ENCODE results near the gene NAA25. TPM values are rescaled to one million over a fixed set of nuclear protein-coding genes. Genes with fewer than 3 reads are reported as not detected.
A peak's percentile ranks its signal among the peaks of the same experiment; 100 is the strongest.

The NAA25 gene
- total and polyA plus RNA-seq, 2 of the 4 experiments (the other 2 are of a cell fraction) = 10.3 to 25.5 TPM

DNA sequence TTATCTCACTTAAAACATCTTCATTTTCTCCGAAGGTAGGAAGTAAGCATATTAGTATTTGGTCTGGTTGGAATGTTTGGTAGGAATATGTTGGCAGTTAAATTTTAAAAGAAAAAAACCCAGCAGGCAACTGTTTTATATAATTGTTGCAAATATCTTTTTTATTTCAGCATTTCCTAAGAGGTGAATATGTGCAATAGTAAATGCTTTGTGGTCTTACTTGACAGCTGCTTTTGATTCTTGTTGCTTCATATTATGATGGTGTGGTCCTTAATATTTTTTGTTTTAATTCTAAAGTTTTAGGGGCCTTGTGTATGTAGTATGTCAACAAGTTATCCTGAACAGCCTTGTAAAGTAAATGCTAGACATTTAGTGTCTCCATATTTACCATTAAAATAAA is 23.1 kb upstream of the NAA25 start:
- no peak overlapping the region for H4K8ac ChIP-seq (ENCODE audit: low read depth in 2 of 2, low read length in 2 of 2)
- ATAC-seq (ENCODE audit: low read depth) (no peak), DNase-seq (no peak)
- H3K79me1 ChIP-seq (ENCODE audit: low read depth in 1 of 2, low read length in 2 of 2) = peaks cover 19 to 66% of the 10 kb centered on the region in 2 experiments
- no peak overlapping the region for H4K5ac ChIP-seq (ENCODE audit: low read depth, low read length)
- in situ Hi-C loops (cut with MboI; ENCODE audit: low sequenced_read_pairs) (no loop called here), dilution Hi-C loops (cut with HindIII; ENCODE audit: low sequenced_read_pairs, unreplicated experiment) (no loop called here), intact Hi-C loops (cut with micrococcal nuclease) (loop anchor here (10.0 kb wide), 1 partner anchor 87 kb away; no protein-coding TSS in a partner anchor)
- H3K14ac ChIP-seq (replicated peaks; ENCODE audit: low read depth, low read length) = no peak overlapping the region
- H3K4me1 ChIP-seq (ENCODE audit: control insufficient read depth, insufficient read depth, low read length) = peaks cover 8% of the 10 kb centered on the region
- H3K27me3 ChIP-seq (ENCODE audit: control insufficient read depth, insufficient read depth, low read length) = no peaks in the 10 kb centered on the region
- H3K56ac ChIP-seq (ENCODE audit: extremely low read depth, insufficient read depth, low read length) = no peak overlapping the region
- peak overlapping the region; percentile 30; the same call in 1 of the 2 replicates for H3K4me2 ChIP-seq (ENCODE audit: low read depth, low read length)
- H3K9ac ChIP-seq (ENCODE audit: low read depth, low read length) = no peak overlapping the region
- TF ChIP-seq NFE2L2 (IDR thresholded peaks at IDR 0.05; ENCODE audit: low read depth, low read length) (no peak), RCOR1 (IDR thresholded peaks at IDR 0.05; ENCODE audit: insufficient replicate concordance, low read length) (no peak), POLR2A (IDR thresholded peaks at IDR 0.05; ENCODE audit: low read depth, low read length) (no peak), RAD21 (IDR thresholded peaks at IDR 0.05; ENCODE audit: low read length) (no peak), CHD1 (IDR thresholded peaks at IDR 0.05; ENCODE audit: low read depth, low read length) (no peak), FOS (IDR thresholded peaks at IDR 0.05; ENCODE audit: low read depth, low read length) (no peak), BHLHE40 (IDR thresholded peaks at IDR 0.05; ENCODE audit: low read depth, low read length) (no peak), MXI1 (IDR thresholded peaks at IDR 0.05; ENCODE audit: borderline replicate concordance, low read depth, low read length) (no peak)
- TF ChIP-seq, protein P1, sequence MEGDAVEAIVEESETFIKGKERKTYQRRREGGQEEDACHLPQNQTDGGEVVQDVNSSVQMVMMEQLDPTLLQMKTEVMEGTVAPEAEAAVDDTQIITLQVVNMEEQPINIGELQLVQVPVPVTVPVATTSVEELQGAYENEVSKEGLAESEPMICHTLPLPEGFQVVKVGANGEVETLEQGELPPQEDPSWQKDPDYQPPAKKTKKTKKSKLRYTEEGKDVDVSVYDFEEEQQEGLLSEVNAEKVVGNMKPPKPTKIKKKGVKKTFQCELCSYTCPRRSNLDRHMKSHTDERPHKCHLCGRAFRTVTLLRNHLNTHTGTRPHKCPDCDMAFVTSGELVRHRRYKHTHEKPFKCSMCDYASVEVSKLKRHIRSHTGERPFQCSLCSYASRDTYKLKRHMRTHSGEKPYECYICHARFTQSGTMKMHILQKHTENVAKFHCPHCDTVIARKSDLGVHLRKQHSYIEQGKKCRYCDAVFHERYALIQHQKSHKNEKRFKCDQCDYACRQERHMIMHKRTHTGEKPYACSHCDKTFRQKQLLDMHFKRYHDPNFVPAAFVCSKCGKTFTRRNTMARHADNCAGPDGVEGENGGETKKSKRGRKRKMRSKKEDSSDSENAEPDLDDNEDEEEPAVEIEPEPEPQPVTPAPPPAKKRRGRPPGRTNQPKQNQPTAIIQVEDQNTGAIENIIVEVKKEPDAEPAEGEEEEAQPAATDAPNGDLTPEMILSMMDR (conservative IDR thresholded peaks at IDR 0.05; ENCODE audit: low read depth, low read length) = no peak
- TF ChIP-seq, protein P2, sequence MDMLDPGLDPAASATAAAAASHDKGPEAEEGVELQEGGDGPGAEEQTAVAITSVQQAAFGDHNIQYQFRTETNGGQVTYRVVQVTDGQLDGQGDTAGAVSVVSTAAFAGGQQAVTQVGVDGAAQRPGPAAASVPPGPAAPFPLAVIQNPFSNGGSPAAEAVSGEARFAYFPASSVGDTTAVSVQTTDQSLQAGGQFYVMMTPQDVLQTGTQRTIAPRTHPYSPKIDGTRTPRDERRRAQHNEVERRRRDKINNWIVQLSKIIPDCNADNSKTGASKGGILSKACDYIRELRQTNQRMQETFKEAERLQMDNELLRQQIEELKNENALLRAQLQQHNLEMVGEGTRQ (IDR thresholded peaks at IDR 0.05; ENCODE audit: low read depth, low read length) = no peak
- peak overlapping the region; percentile 41 for H2BK5ac ChIP-seq (ENCODE audit: low read depth, low read length, poor library complexity, severe bottlenecking)
- H2BK120ac ChIP-seq (ENCODE audit: low read depth, low read length) = no peak overlapping the region
- H3K4me3 ChIP-seq (ENCODE audit: insufficient read depth, low read depth, low read length) = no peak overlapping the region
- H3K9me3 ChIP-seq (ENCODE audit: control insufficient read depth, insufficient read depth, low read length) = no peaks in the 10 kb centered on the region
- CTCF ChIA-PET = interaction anchor here (0.6 to 1.0 kb wide), 2 partner anchors 9 to 52 kb away, joined by 3 read pairs; no protein-coding TSS in a partner anchor
- BruUV-seq (replicated peaks) = no TSS peak
- no peak overlapping the region for H2AK9ac ChIP-seq (replicated peaks; ENCODE audit: low read depth, low read length, poor library complexity)
- no peak overlapping the region for H2BK15ac ChIP-seq (ENCODE audit: low read depth, low read length)
- no peak overlapping the region for H2AK5ac ChIP-seq (ENCODE audit: low read depth, low read length)
- POLR2A ChIA-PET (ENCODE audit: unreplicated experiment) = interaction anchor here (0.6 kb wide), 1 partner anchor 187 kb away, joined by 10 read pairs; no protein-coding TSS in a partner anchor
- no peak overlapping the region for H2BK20ac ChIP-seq (ENCODE audit: low read depth, low read length)
- H3K18ac ChIP-seq (ENCODE audit: low read depth, low read length) = no peak overlapping the region
- no peak overlapping the region for H4K91ac ChIP-seq (ENCODE audit: insufficient read depth, low read depth, low read length)
- H4K20me1 ChIP-seq (ENCODE audit: insufficient read depth, low read length) = peaks cover 4% of the 10 kb centered on the region; the same call in 1 of the 2 replicates
- no CpG with 5 or more reads among the region's 1 CpG for WGBS, 2 experiments (ENCODE audit: extremely low coverage in 2 of 2, insufficient read length in 1 of 2)
- H2AFZ ChIP-seq (replicated peaks; ENCODE audit: low read length, poor library complexity) = no peak overlapping the region
- no peak overlapping the region for H3K4ac ChIP-seq (ENCODE audit: low read depth, low read length)
- H3K9me1 ChIP-seq (ENCODE audit: insufficient read depth, low read length) = peaks cover 12% of the 10 kb centered on the region; the same call in 1 of the 2 replicates
- peaks cover 31% of the 10 kb centered on the region for H3K36me3 ChIP-seq (ENCODE audit: control insufficient read depth, insufficient read depth, low read length)
- H3K27ac ChIP-seq (ENCODE audit: insufficient read depth, low read length) = no peak overlapping the region
- H3K23ac ChIP-seq (ENCODE audit: low read depth, low read length) = no peak overlapping the region

Data from IMR-90 (cell line).